HG03025 (cell line): ENCODE measurements around the gene PRLH.
"Not testable (repeated sequence)": the region's sequence is repeated elsewhere in the genome, so short reads cannot be mapped to it uniquely, and the experiment has no call there.

Experiments used
- ATAC-seq: cut with Tn5 transposase; IDR thresholded peaks from one replicate; pipeline ENCODE4 v1.9.1; 2021; ENCODE audit warnings: mild to moderate bottlenecking, moderate library complexity; ENCODE audit not compliant: unreplicated experiment, low FRiP score

The PRLH gene

GRCh38 chr2:237597196-237598145, 31.1 kb downstream of the PRLH start:
- no peak for ATAC-seq

- no peak for ATAC-seq
Observed at GRCh38 chr2:237598468-237599208, 32.3 kb downstream of the PRLH start.

- no peak for ATAC-seq
Observed at GRCh38 chr2:237599465-237600110, 33.2 kb downstream of the PRLH start.

- ATAC-seq, result no peak
Observed at GRCh38 chr2:237600205-237600846, 34.0 kb downstream of the PRLH start.

GRCh38 chr2:237601453-237602116, 35.2 kb downstream of the PRLH start:
- ATAC-seq, result no peak

- ATAC-seq, result no peak
Observed at GRCh38 chr2:237602409-237602808, 36.0 kb downstream of the PRLH start.

GRCh38 chr2:237603049-237603717, 36.8 kb downstream of the PRLH start:
- ATAC-seq, result no peak

- ATAC-seq, result no peak
Observed at GRCh38 chr2:237603718-237604362, 37.5 kb downstream of the PRLH start.

- no peak for ATAC-seq
Observed at GRCh38 chr2:237604391-237604790, 38.0 kb downstream of the PRLH start.

GRCh38 chr2:237604960-237605359, 38.6 kb downstream of the PRLH start:
- ATAC-seq, result no peak

- ATAC-seq, result not testable (repeated sequence)
Observed at GRCh38 chr2:237606522-237606921, 40.1 kb downstream of the PRLH start.

- no peak for ATAC-seq
Observed at GRCh38 chr2:237612527-237613357, 46.4 kb downstream of the PRLH start.

GRCh38 chr2:237613679-237614078, 47.3 kb downstream of the PRLH start:
- ATAC-seq, result no peak

GRCh38 chr2:237614151-237614720, 47.9 kb downstream of the PRLH start:
- ATAC-seq, result no peak

GRCh38 chr2:237615631-237616249, 49.4 kb downstream of the PRLH start:
- ATAC-seq, result no peak

GRCh38 chr2:237616373-237616733, 50.0 kb downstream of the PRLH start:
- no peak for ATAC-seq
